ENCODE results near the gene GLT8D1.
"Not testable (repeated sequence)": the region's sequence is repeated elsewhere in the genome, so short reads cannot be mapped to it uniquely, and the experiment has no call there.

GLT8D1 gene

DNA sequence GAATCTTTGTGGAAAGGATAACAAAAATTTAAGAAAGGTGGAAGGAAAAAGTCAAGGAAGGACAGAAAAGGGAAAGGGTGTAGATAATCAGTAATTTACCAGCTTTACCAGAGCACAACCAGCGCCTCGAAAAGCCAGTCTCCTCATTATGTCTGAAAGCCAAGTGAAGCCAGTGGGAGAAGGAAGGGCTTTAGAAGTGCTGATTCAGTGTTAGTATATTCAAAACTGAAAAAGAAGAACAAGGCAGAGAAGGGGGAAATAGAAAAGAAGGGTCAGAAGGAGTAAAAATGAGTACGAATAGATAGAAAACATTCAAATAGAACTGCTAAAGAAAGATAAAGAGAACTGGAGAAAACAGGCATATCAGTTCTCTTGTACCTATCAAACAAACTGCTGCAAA is 24.0 kb downstream of the GLT8D1 start:
- no peak for DNase-seq (ENCODE audit: low read depth in 2 of 2)

DNA sequence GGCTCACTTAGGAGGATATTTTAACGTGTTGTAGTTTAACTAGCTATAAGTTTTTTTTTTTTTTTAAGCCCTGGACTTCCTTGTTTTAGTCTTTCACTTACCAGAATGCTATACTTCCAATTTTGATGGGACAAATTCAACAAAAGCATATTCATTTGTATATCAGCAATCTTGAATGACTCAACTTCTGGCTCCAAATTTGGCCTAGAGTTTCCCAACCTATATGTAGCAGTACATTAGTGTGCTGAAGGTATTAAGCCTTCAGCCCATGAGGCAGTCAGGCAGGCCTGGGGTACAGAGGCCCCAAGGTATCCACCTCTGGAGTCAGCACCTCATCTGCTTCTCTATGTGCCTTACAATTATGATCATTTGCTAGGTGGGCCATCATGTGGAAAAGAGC is 25.8 kb downstream of the GLT8D1 start:
- no peak for DNase-seq (ENCODE audit: low read depth in 2 of 2)

DNA sequence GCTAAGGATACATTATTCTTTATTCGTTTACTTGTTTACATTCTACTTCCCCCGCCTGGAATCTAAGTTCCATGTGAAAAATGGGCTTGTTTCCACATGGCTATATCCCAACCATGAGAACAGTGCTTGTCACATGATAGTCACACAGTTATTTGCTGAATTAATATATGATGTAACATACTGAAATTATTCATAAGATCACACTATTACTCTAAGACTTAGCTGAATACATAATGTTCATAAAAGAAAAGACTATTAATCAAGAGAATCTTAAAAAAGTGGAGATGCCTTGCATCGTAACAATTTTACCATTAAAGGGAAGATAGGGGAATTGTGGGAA is 26.4 kb downstream of the GLT8D1 start:
- DNase-seq (ENCODE audit: low read depth in 2 of 2), result no peak

DNA sequence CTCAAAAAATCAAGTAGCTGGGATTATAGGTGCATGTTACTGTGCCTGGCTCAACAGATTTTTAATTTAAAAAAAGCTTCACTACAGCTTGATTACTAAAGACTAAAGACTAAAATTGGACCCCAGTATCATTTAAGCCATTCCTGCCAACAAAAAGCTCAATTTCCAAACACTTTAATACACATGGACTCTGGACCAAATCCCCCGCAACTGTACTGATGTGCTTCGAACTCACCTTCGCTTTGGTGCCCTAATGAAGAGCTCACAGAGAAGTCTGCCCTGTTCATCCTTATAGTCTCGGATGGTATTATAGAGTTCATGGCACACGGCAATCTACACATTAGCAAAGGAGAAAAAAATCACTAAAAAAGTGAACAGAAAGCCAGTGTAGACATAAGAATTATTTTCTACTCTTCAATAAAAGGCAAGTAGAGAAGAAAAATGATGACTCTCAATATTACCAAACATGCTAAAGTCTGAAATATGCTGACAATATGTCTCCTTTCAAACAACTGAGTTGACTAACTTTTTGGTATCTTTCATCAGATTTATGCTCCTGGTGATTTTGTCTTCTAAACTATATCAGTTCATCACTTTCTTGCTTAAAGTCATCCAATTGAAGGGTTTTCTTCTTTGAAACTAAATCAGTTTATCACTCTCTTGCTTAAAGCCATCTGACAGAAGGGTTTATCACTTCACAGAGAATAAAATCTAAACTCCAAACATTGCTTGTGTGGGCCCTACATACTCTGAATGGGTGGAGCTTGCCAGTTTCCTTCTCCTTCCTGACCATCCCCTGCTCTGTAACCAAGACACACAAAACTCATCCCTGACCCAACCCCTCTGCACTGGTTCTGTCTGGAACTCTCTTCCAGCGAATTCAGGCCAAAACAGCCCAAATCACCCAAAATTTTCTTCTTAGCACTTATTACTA is 27.1 kb downstream of the GLT8D1 start:
- DNase-seq (ENCODE audit: low read depth in 2 of 2), result no peak

DNA sequence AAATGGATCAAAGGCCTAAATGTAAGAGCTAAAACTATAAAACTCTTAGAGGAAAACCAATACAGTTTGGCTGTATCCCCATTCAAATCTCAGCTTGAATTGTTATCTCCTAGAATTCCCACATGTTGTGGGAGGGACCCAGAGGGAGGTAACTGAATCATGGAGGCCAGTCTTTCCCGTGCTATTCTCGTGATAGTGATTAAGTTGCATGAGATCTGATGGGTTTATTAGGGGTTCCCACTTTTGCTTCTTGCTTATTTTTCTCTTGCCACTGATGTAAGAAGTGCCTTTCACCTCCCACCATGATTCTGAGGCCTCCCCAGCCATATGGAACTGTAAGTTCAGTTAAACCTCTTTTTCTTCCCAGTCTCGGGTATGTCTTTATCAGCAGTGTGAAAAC is 29.4 kb downstream of the GLT8D1 start:
- DNase-seq (ENCODE audit: low read depth in 2 of 2), result not testable (repeated sequence)

DNA sequence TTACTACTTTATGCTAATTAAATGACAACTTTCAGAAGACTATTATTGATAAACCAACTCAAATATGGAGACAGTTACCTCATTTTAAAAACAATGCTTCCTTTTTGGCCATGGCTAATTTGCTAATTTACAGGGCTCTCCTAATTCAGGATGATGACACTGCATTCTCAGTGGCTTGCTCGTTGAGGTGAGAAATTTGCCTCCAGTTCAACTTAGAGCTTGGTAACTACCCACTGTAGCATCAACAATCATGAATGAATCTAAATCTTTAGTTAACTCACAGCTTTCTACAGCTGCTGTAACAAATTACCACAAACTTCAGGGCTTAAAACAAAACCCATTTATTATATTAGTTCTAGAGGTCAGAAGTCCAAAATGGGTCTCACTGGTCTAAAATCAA is 33.9 kb downstream of the GLT8D1 start:
- DNase-seq (ENCODE audit: low read depth in 2 of 2), result no peak

DNA sequence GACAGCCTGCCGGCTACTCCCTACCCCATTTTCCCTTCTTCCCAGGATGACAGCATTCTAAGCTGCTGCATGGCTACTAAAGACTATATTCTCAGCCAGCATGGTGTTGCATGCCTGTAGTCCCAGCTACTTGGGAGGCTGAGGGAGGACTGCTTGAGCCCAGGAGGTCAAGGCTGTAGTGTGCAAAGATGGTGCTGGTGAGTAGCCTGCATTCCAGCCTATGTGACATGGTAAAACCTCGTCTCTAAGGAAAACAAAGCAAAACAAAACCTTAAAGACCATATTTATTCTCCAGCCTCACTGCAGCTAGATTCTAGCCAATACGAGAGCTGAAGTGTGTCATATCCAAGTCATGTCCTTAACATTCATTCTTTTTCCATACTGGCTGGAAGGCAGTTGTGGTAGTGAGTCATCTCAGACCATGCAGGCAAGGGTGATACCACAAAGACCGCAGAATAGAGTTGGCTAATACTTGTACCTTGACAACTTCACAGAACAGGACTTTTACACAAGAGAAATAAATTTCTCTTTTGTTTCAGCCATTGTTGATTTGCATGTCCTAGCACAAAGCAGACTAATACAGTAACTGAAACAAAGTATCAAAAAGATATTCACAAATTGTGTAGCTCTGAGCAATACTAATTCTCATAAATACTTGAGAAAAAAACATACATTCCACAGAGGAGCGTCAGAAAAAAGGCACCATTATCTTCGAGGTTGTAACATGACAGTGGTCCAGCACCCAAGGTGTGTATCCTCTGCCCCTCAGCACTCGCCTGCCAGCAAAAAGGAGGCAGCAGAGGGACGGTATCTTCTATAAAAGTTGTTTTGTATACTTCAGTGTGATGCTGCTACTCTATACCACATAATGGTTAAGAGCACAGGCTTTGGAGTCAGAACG is 34.7 kb downstream of the GLT8D1 start:
- DNase-seq (ENCODE audit: low read depth in 2 of 2), result peak in 1 of 2 donors; percentile 6

DNA sequence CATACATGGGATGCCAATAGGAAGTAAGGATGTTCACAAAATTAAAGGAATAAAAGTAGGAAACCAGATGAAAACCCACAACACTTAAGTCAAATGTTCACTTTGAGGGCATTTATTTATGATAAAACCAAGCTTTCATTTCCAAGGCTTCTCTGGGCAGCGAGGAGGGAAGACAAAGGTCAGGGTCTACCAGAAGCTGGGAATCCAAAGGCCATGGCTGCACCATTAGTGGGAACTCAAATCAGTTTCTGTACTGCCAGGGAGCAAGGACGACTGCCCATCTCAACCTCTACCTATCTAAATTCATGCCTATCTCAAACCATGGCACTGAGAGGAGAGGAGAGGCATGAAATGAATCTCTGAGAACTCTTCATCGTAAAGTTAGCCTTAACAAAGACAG is 42.5 kb downstream of the GLT8D1 start:
- DNase-seq (ENCODE audit: low read depth in 2 of 2), result no peak

DNA sequence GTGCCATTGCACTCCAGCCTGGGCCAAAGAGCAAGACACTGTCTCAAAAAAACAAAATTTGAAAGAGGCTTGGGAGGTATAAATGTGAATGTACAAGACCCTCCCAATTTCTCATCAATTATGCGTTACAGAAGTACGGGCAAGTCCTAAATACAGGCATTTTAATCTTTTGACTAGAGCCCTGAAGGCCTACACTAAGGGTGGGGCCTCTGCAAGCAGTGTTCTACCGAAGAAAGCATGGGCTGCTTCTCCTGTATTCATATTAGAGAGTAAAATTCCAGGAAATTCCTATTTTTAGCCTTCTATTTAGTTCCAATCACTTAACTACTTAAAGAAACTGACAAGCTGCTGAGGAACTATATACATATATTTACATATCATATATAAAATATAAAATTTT is 45.5 kb downstream of the GLT8D1 start:
- no peak for DNase-seq (ENCODE audit: low read depth in 2 of 2)

DNA sequence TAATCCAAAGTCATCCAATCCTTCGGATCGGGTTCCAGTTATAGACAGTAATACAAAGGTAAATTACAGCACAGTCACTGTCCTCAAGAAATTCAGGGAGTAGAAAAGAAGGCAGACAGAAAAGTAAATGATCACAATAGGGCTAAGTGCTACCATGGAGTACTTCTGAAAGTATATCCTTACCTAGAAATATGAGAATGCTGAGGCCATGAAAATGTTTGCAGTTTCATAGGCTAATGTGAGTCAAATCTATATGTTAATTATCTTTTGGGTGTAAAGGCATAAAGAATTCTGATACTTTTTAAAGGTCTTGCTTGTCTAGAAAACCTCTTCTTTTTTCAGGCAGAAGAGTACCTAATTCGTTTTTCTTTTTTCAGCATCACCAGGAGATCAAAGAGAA is 49.7 kb downstream of the GLT8D1 start:
- no peak for DNase-seq (ENCODE audit: low read depth in 2 of 2)

DNA sequence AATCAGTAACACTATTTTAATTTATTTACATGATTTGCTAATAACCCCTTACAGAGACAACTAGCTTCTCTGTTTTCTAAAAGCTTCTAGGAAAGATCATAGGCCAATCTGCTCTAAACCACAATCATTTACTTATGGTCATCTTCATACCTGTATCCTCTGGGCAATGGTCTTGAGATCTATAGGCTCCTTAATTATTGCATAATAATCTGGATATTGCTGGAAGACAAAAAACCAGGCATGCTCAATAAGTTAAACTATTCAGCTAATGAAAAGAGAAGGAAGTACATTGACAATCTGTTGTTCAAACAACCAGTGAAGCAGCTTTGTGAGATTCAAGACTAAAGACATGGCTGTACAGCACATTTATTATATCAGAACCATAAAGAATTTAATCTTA is 54.0 kb downstream of the GLT8D1 start:
- DNase-seq (ENCODE audit: low read depth in 2 of 2), result no peak

DNA sequence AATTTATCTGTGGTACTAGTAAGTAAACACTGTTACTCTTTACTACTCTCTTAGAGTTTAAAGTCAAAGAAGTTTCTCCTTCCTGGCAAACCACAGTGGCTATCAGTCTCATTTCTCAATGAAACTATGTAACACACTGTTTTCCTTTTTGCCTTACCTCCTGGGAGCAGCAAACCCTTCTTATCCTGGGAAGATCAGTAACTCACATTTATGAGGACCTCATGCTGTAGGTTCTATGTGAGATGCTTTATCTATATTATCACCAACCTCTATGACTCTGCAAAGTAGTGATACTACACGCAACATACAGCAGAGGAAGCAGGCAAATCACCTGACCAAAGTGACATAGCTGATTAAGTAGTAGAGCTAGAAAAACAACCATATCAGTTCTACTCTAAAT is 55.2 kb downstream of the GLT8D1 start:
- no peak for DNase-seq (ENCODE audit: low read depth in 2 of 2)

DNA sequence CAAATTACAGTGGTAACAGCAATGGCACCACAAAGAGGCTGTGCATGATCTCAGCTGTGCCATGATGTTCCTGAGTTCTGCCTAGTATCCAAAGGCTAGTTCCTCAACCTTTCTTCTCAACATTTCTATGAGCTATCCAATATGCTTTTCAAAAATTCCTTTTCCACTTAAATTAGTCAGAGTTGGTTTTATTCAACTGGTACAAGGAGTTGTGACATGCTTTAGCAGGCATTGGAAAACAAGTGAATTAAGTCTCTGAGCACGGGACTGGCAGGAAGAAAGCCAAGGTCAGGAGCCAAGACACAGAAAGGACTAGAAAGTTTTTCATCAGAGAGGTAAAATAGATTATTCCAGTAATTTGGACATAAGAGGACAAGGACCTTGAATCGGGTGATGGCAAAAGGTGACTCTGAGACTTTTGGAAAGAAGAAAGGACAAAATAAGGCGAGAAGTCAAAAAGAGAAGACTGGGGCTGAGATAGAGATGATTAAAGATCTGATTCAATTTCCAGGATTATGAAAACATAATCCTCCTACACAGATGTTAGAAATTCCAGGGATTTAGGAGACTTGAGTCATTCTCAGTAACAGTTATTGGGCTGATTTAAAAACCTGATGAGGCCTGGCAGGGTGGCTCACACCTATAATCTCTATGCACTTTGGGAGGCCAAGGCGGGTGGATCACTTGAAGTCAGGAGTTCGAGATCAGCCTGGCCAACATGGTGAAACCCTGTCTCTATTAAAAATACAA is 56.0 kb downstream of the GLT8D1 start:
- no peak for DNase-seq (ENCODE audit: low read depth in 2 of 2)

DNA sequence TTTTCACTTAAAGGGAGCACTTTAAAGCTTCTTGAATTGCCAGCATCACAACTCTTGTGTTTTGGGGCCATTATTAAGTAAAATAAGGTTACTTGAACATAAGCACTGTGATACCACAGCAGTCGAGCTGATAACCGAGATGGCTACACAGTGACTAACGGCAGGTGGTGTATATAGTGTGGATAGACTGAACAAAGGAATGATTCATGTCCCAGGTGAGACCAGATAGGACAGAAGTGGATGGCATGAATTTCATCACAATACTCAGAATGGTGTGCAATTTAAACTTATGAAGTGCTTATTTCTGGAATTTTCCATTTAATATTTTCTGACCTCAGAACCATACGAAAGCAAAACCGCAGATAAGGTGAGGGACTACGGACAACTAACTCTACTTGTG is 60.0 kb downstream of the GLT8D1 start:
- DNase-seq (ENCODE audit: low read depth in 2 of 2), result no peak
